CD4-positive, alpha-beta T cell treated with Interleukin-6 for 4 hours (primary cell): Measurements from ENCODE around the gene TSC22D3.
A peak's percentile ranks its signal among the peaks of the same experiment; 100 is the strongest.
"Not testable (repeated sequence)": the region's sequence is repeated elsewhere in the genome, so short reads cannot be mapped to it uniquely, and the experiment has no call there.

Experiments used
- DNase-seq: peaks from one replicate; pipeline ENCODE4 v3.0.0-alpha.2; 2020; ENCODE audit warnings: mixed read lengths

The TSC22D3 gene

DNA sequence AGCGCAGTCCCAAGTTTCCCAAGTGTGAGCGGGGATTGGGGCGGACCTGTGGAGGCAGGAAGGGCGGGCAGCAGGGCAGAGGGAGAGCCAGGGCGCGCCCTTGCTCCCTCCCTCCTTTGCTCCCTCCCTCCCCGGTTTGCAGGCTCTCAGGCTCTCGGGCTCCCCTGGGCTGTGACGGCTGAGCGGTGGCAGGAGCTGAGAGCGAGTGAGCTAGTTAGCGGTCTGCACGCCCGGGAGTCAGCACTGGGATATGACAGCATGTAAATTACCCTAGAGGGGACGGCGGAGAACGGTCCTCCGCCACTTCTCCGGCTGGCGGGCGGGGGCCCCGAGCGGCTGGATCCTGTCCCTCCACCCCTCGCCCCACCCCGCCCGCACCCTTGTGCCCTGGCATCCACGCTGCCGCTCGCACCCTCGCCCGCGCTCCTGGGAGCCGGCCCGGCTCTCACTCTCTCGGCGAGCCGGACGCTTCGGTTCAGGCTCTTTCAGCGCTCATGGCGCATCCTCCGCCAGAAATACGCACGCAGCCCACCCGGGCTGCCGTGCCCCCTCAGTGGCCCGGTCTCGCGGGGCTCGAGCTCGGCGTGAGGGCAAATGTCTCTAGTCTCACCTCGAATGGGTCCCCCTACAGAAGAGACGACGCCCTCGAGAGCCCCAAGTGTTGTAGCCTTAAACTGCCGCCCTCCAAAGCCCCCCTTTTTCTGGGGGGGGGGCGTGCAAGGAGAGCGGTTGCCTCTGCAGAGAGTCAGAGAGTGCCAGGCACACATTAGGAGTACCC is at the start of gene TSC22D3:
TSC22D3 (minus strand) TSS at position 54 of the 778 bp plus-strand sequence. CDS start 368 bp downstream, outside the sequence.
- peak; percentile 58 for DNase-seq

DNA sequence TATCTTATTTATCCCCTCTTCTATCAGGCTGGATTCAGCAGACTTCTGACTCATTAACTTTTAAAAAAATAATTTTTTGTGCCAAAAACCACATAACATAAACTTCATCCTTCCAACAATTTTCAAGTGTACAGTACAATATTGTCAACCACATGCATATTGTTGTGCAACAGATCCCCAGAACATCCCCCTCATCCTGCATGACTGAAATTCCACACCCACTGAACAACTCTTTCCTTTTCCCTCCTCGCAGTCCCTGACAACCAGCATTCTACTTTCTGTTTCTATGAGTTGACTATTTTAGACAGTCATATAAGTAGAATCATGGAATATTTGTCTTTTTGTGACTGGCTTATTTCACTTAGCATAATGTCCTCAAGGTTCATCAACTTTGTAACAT is 47.9 kb upstream of the TSC22D3 start:
- no peak for DNase-seq

DNA sequence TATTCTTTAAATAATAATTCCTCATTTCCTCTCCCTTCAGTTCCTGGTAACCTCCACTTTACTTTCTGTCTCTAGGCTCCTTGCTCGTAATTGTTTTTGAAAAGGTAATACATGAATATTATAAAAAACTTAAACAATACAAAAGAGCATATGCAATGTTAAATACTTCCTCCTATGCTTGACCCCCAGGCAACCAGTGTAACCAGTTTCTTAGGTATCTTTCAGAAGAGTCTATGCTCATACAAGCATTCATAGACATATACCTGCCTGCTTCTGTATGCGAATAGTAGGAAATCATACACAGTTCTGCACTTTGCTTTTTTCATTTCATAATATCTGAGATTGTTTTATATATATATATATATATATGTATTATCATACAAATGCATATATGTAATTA is 47.5 kb upstream of the TSC22D3 start:
- DNase-seq, result no peak

DNA sequence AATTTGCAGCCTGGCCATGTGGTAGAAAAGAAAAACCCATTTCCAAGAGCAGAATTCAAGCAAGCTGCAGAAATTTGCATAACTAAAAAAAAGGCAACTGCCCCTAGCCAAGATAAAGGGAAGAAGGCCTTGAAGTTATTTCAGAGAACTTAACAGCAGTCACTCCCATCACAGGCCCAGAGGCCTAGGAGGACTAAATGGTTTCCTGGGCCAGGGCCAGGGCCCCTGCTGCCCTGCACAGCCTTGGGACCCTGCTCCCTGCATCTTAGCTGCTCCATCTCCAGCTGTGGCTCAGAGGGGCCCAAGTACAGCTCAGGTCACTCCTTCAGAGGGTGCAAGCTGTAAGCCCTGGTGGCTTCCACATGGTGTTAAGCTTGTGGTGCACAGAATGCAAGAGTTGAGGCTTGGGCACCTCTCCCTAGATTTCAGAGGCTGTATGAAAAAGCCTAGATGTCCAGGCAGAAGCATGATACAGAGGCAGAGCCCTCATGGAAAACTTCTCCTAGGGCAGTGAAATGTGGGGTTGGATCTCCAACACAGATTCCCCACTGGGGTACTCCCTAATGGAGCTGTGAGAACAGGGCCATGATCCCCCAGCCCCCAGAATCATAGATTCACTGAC is 43.4 kb upstream of the TSC22D3 start:
- DNase-seq, result no peak

DNA sequence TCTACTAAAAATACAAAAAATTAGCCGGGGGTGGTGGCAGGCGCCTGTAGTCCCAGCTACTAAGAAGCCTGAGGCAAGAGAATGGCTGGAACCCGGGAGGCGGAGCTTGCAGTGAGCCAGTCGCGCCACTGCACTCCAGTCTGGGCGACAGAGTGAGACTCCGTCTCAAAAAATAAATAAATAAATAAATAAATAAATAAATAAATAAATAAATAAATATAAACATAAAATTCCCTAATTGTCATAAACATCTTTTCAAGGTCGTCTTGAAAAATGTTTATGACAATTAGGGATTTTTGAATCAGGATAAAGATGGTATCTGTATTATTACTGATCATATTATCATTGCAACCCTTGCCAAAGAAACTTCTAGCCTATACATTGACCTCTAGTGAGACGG is 34.5 kb upstream of the TSC22D3 start:
- not testable (repeated sequence) for DNase-seq

DNA sequence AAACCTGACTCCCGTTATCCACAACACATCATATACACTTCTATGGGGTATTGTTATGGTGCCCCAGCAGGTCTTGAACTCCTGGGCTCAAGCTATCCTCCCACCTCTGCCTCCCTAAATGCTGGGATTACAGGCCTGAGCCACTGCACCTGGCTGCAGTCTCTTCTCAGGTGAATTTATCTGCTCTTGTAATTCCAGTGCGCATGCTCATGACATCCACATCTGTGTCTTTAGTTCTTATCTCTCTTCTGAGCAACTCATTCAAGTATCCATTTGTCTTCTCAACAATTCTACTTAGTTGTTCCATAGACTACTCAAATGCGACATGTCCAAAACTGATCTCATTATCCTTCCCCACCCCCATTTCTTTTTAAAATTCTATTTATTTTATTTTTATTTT is 29.6 kb upstream of the TSC22D3 start:
- no peak for DNase-seq

DNA sequence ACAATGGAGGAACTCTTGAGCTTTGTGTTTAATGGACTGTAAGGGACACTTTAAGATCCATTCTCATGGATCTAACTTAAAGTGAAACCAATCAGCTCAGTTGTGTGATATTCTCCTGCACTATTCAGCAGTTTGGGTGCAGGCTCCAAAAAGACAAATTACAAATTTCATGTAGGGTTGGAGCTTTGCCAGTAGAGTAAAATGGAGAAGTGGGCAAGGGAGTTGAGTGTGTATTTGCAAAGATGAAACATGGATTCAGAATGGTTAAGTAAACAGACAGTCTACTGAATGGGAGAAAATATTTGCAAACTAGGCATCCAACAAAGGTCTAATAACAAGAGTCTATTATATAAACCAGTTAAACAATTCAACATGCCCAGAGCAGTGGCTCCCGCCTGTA is 28.8 kb upstream of the TSC22D3 start:
- no peak for DNase-seq

DNA sequence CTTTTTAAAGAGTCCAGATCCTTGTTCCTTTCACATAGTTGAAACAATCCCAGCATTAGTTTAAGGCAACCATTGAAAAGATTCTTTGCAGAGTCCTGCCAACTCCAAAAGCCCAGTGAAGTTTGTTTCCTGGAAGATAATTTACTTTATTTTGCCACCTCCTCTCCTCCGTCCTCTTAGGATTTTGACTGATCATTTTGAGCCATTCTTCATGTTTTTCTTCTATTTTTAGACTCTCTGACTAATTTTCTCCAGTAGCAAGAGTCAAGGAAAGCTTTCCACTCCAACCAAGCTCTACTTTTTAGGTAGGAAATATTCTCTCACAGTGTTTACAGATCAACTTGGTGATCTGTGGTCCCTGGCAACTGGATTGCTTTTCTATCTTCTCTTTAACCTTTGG is 12.2 kb upstream of the TSC22D3 start:
- no peak for DNase-seq

DNA sequence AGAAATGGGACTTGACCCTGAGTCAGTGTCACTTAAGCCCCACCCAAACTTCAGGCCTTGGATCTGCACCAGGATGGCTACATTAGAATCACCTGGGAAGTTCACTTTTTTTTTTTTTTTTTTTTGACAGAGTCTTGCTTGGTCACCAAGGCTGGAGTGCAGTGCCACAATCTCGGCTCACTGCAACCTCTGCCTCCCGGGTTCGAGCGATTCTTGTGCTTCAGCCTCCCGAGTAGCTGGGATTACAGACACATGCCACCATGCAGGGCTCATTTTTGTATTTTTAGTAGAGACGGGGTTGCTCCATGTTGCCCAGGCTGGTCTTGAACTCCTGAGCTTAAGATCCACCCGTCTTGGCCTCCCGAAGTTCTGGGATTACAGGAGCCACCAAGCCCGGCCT is 4.9 kb upstream of the TSC22D3 start:
- DNase-seq, result no peak

DNA sequence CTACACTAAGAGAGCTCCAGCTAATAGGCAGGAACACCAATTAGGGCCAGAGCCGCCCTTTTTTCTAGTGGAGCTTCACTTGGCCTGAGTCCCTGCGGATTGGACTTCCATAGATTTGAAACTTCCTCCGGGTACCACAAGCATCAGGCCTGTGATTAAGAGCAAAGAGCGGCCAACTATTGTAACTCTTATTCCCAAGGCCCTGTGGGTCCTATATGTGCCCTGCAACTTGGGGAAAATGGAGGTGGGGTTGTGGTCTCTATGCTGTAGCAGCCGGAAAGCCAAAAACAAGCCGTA is 1.9 kb upstream of the TSC22D3 start, which contains the start of gene NCBP2L:
NCBP2L (plus strand) TSS at position 198 of the 297 bp plus-strand sequence. CDS start 16,488 bp downstream, outside the sequence.
- DNase-seq, result no peak

DNA sequence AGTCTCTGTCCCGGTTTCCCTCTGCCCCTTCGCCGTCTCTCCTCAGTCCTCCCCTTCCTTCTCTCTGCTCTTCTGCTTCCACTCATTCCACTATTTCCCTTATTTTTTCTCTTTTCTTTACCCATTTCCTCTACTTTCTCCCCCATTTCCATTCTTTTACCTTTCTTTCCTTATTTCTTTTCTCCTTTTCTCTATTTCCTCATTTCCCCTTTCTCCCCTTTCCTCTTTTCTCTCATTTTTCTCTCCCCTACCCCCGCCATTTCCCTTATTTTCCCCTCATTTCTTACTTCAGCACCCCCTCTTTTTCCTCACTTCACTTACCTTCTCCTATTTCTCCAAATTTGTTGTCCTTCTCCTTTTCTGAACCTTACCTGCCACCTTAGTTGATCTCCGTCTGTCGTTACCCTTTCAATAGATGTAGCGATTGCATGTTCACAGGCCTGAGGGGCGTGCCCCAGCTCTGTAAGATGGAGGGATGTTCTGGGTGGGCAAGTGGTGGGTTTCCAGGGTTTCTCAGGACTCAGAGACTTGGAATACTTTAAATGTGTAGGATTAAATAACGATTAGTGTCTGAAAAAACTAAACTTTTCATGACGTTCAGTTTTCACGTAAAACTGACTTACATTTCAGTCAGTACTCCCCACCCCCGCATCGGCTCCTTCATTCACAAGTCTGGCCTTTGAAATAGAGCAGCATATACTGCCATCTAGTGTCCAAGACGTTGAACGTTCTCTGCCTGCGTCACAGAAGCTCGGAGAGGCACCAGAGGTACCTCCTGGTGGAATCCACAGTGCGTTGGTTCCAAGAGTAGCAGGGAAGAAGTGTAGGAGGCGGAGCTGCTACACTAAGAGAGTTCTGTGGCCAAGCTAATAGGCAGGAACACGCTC is 1.3 kb upstream of the TSC22D3 start:
- peak; percentile 82 for DNase-seq

DNA sequence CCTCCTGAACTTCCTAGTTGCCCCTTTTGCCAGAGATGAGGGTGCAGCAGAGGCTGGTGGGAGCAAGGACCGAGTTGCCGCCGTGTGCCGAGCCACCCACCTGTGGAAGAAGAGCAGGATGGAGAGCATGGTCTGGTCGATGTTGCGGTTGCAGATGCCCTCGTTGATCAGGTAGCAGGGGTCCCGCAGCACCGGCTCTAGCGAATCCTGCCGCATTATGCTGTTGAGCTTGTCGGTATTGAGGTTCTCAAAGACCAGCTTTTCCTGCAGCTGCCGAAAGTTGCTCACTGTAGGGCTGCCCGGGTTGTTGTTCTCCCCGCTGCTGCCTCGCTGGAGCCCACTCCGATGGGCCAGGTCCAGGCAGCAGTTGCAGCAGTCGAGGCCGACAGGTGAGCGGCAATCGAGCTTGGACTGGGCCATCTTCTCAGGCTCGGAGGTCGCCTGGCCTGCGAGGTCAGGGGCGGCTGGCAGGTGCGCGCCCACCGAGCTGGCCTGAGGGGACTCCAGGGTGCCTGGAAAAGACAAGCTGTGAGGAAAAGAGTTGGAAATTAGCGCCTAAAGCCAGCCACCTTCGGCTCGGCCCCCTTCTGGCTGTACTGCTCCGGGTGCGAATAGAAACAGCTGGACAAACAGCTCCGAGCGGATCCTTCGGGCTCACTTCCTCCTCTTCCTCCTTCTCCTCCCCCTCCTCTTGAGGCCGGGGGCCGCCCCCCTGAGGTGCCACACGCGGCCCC is 420 bp downstream of the TSC22D3 start:
- peak; percentile 16 for DNase-seq

DNA sequence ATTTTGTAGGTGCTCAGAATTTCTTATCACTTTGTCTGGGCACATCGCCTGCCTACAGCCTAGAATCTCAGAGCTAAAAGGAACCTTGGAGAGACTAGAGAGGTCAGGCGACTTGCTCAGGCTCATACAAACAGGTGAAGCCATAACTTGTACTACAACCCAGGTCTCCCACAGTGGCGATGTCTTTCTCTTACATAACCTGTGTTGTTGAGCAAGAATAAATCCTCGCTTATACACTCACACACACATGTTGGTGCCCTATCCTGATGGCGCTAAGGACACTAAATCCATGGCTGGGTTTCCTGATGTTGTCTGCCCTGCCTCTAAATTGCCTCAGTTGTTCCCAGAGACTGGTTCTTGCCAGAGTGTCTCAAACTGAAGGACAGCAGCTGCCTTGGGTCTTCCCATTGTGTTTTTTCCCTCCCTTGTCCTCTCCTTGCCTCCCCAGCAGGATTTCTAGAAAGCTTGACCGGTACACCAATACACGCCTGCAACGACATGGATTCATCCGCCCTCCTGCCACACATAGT is 1.6 kb downstream of the TSC22D3 start:
- DNase-seq, result no peak

DNA sequence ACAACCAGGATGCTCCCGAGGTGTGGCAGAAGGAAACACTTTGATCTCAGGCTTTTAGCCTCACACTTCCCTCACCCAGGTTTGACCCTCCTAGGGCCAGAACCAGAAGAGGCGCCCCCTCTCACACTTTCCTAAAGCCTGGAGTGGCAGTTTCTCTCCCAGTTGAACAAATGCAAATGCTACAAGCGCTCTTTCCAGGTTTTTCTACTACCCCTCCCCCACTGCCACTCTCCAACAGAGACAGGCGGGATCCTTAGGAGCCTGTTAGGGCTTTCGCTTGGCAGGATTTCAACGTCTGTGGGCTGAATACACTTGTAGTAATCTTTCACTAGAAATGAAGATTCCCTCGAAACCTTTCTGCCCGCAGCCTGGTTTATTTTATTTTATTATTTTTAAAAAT is 2.4 kb downstream of the TSC22D3 start:
- no peak for DNase-seq

DNA sequence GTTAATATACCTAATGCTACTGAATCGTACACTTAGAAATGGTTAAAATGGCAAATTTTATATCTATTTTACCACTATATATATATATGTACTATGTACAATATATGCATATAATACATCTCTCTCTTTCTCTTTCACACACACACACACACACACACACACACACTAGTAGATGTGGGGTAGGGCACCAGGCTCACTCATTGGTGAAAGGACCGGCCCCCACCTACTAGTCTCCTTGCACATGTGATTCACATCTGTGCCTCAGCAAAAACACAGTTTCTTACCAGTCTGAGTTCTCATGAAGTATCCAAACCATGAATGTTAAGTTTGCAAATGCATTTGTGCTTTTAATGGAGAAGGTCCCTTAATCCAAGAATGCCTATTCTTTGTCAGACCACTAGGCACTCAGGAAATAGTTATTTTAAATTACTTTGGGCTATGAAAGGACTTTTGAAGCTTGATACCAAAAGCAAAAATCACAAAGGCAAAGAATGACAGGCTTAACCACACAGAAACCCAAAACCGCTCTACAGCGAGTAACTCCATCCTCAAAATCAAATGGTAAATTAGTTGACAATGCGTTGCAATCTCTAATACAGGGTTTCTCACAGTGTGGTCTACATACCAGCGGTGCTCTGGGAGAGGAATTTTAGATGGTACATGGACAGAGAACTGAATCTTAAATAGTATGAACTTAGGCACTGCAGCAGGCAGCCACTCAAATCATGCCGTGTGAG is 5.8 kb downstream of the TSC22D3 start:
- DNase-seq, result no peak

DNA sequence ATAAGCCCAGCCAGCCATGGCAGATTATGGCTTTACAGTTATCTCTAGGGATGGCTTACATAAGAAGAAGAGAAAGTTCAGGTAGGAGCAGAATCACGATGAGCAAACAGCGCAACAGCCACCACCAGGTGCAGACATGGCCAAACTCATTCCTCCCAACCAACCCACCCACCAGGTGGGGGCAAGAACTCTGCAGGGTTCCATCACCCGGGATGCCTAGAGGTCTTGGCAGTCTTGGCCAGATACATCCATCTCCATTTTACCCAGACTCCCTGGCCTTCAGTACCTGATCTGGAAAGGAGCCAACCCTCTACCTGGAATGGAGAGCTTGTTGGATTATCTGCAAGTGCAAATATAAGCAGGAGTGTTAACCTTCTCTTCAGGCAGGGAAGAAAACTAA is 7.5 kb downstream of the TSC22D3 start:
- no peak for DNase-seq

DNA sequence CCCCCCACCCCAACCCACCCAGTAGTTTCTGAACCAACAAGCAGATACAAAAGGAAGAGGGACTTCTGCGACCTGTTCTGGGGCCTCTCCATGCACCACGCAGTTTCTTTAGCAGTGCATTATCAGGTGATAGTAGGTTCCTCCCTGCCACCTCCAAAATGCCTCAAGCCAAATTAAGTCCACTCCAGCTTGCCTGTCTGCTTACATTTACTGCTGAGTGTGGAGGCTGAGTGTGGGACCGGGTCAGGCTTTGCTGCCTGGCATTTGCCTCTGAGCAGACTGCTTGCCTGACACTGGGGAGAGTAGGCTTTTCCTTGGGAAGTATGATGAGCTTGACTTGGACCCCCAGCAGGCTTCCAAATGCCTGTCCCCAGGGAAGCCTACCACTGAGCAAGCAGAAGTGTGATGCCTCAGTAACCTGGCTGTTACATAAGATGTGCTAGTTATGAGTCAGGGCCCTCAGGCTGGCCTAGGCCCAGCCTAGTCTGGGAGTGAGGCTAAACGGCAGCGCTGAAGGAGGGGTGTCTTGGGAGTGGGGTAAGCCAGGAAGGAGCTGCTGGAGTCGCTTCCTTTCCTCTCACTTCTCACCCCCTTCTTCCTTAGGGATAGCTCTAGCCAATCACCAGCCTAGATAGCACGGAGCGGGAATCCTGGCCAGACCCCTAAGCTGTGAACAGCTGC is 9.0 kb downstream of the TSC22D3 start:
- no peak for DNase-seq

DNA sequence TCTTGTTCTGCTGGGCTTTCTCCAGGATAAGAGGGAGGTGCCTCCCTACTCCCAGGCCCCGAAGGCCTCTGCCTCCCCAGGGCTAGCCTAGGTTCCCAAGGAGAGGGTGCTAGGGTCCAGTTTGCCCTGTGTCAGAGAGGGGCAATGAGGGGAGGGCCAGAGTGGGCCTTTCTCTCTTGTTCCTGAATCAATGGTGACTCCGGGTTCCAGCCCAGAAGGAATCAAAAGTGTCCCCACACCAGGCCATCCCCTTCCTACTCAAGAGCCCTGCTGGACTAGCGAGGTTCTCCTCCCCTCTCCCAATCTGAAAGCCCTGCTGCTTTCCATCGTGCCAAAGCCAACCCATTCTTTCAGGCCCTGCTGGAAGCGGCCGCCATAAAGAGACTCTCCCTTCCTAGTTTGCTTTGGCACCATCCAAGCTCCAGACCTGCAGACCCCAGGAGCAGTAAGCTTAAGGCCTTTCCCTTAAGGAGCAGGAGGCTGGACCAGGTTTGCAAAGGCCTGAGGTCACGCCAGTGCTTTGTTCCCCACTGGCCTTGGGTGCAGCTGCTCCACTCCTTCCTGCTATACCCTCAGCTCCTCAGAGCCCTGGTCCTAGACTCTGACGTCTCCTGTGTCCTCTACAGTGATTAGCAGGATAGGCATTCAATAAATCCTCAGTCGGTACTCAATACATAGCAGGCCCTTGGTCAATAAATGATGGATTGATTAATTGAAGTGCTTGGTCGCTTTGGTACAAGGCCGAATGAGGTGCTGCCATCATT is 10.6 kb downstream of the TSC22D3 start:
- DNase-seq, result no peak

DNA sequence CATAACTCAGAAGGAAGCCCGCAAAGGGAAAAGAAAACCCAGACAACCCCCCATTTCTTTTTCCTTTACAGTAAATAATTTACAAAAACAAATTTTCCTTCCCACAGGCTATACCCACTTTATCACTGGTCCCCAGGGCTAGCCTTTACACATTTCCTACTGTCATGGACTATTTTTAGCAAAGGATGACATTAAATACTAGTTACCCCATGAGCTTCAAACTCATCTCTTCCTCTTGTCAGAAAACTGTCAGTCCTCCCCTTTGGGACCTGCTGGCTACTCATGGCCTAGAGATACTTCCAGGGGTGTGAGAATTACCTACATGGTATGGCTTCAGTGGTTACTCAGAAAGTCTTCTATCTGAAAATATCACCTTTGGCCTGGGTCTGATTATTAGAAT is 11.9 kb downstream of the TSC22D3 start:
- no peak for DNase-seq

DNA sequence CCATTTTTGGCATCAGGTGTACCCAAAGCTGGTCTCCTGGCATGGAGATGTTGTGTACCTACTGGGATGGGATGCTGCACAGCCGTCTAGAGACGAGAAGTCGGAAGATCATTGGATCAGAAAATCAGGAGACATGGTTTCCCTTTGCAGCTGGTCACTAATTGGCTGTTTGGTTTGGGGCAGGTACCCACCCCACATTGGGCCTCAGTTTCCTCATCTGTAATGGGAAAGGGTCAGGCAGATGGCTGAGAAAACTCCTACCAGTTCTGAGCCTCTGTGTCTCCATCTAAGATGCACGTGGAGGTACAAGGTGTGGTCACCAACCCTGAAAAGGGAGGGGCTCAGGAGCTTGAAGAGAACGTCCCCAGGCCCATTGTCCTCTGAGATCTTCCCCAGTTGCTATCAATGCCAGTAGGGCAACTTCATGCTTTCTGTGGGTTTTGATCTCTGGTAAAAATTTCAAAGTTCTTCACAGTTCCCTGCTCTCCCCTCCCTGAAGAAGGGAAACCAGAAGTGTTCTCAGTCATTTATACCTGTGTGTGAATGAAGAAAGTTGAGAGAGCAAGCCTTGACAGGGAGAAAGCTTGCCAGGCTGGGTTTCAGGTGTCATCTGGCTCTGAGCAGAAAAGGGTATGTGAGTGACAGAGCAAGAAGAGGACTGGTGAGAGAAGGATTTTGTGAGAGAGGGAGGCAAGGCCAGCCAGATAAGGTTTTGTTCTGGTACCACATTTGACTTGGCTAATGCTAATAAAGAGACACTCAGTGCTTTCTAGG is 15.1 kb downstream of the TSC22D3 start:
- no peak for DNase-seq
